ENCODE results near the gene TGFBR3. TPM values are rescaled to one million over a fixed set of nuclear protein-coding genes. Genes with fewer than 3 reads are reported as not detected.

The TGFBR3 gene
- total and polyA plus RNA-seq, 9 of the 15 experiments (the other 6 are each of a cell fraction or from before 2014, with no cell fraction given) = 3.6 to 32.4 (median 15.6) TPM

DNA sequence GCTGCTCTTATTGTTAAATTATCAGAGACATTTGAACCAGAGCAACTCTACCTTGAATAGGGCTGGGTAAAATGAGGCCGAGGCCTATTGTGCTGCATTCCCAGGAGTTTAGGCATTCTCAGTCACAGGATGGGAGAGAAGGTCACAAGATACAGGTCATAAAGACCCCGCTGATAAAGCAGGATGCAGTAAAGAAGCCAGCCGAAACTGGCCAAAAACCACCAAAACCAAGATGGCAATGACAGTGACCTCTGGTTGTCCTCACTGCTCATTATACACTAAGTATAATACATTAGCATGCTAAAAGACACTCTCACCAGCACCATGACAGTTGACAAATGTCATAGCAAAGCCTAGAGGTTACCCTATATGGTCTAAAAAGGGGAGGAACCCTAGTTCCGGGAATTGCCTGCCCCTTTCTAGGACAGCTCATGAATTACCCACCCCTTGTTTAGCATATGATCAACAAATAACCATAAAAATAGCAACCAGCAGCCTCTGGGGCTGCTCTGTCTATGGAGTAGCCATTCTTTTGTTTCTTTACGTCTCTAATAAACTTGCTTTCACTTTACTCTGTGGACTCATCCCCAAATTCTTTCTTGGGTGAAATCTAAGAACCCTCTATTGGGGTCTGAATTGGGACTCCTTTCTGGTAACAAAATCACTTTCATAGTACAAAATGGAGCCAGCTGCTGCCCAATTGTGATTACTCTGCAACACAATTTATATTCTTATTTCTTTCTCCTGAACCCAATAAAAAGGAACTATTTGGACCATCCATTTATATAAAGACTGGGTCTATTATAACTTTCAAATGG lies 179.6 kb downstream of the TGFBR3 start (continued):
- TF ChIP-seq, protein P1, sequence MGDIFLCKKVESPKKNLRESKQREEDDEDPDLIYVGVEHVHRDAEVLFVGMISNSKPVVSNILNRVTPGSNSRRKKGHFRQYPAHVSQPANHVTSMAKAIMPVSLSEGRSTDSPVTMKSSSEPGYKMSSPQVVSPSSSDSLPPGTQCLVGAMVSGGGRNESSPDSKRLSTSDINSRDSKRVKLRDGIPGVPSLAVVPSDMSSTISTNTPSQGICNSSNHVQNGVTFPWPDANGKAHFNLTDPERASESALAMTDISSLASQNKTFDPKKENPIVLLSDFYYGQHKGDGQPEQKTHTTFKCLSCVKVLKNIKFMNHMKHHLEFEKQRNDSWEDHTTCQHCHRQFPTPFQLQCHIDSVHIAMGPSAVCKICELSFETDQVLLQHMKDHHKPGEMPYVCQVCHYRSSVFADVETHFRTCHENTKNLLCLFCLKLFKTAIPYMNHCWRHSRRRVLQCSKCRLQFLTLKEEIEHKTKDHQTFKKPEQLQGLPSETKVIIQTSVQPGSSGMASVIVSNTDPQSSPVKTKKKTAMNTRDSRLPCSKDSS (IDR thresholded peaks at IDR 0.05; ENCODE audit: low read depth, partially characterized antibody) = no peak
- peak; percentile 37; the same call in 1 of the 2 replicates for TF ChIP-seq ZFX (CRISPR knock-in tag; IDR thresholded peaks at IDR 0.05)
- TF ChIP-seq ELF1 (tag; IDR thresholded peaks at IDR 0.05) = no peak; the same call in 1 of the 2 replicates
- TF ChIP-seq NR2C1 (IDR thresholded peaks at IDR 0.05) = peak; percentile 64
- TF ChIP-seq NR2C1 (tag; IDR thresholded peaks at IDR 0.05) = peak; percentile 80
- TF ChIP-seq, protein P2, sequence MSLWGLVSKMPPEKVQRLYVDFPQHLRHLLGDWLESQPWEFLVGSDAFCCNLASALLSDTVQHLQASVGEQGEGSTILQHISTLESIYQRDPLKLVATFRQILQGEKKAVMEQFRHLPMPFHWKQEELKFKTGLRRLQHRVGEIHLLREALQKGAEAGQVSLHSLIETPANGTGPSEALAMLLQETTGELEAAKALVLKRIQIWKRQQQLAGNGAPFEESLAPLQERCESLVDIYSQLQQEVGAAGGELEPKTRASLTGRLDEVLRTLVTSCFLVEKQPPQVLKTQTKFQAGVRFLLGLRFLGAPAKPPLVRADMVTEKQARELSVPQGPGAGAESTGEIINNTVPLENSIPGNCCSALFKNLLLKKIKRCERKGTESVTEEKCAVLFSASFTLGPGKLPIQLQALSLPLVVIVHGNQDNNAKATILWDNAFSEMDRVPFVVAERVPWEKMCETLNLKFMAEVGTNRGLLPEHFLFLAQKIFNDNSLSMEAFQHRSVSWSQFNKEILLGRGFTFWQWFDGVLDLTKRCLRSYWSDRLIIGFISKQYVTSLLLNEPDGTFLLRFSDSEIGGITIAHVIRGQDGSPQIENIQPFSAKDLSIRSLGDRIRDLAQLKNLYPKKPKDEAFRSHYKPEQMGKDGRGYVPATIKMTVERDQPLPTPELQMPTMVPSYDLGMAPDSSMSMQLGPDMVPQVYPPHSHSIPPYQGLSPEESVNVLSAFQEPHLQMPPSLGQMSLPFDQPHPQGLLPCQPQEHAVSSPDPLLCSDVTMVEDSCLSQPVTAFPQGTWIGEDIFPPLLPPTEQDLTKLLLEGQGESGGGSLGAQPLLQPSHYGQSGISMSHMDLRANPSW (CRISPR knock-in tag; IDR thresholded peaks at IDR 0.05) = no peak
- TF ChIP-seq, protein P3, sequence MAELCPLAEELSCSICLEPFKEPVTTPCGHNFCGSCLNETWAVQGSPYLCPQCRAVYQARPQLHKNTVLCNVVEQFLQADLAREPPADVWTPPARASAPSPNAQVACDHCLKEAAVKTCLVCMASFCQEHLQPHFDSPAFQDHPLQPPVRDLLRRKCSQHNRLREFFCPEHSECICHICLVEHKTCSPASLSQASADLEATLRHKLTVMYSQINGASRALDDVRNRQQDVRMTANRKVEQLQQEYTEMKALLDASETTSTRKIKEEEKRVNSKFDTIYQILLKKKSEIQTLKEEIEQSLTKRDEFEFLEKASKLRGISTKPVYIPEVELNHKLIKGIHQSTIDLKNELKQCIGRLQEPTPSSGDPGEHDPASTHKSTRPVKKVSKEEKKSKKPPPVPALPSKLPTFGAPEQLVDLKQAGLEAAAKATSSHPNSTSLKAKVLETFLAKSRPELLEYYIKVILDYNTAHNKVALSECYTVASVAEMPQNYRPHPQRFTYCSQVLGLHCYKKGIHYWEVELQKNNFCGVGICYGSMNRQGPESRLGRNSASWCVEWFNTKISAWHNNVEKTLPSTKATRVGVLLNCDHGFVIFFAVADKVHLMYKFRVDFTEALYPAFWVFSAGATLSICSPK (IDR thresholded peaks at IDR 0.05; ENCODE audit: borderline replicate concordance) = no peak
- TF ChIP-seq ZFP1 (CRISPR knock-in tag; IDR thresholded peaks at IDR 0.05) = peak; percentile 58; the same call in 1 of the 2 replicates
- no peak for TF ChIP-seq CBX5 (IDR thresholded peaks at IDR 0.05; ENCODE audit: borderline replicate concordance, low read depth)
- TF ChIP-seq ZNF436 (CRISPR knock-in tag; IDR thresholded peaks at IDR 0.05) = no peak
- TF ChIP-seq ZNF764 (CRISPR knock-in tag; IDR thresholded peaks at IDR 0.05; ENCODE audit: low read depth) = no peak
- TF ChIP-seq ZNF282 (CRISPR knock-in tag; IDR thresholded peaks at IDR 0.05) = no peak
- TF ChIP-seq ZNF408 (CRISPR knock-in tag; IDR thresholded peaks at IDR 0.05; ENCODE audit: low read depth) = no peak
- TF ChIP-seq TAF15 (IDR thresholded peaks at IDR 0.05; ENCODE audit: low read depth, low read length) = no peak
- TF ChIP-seq, protein P4, sequence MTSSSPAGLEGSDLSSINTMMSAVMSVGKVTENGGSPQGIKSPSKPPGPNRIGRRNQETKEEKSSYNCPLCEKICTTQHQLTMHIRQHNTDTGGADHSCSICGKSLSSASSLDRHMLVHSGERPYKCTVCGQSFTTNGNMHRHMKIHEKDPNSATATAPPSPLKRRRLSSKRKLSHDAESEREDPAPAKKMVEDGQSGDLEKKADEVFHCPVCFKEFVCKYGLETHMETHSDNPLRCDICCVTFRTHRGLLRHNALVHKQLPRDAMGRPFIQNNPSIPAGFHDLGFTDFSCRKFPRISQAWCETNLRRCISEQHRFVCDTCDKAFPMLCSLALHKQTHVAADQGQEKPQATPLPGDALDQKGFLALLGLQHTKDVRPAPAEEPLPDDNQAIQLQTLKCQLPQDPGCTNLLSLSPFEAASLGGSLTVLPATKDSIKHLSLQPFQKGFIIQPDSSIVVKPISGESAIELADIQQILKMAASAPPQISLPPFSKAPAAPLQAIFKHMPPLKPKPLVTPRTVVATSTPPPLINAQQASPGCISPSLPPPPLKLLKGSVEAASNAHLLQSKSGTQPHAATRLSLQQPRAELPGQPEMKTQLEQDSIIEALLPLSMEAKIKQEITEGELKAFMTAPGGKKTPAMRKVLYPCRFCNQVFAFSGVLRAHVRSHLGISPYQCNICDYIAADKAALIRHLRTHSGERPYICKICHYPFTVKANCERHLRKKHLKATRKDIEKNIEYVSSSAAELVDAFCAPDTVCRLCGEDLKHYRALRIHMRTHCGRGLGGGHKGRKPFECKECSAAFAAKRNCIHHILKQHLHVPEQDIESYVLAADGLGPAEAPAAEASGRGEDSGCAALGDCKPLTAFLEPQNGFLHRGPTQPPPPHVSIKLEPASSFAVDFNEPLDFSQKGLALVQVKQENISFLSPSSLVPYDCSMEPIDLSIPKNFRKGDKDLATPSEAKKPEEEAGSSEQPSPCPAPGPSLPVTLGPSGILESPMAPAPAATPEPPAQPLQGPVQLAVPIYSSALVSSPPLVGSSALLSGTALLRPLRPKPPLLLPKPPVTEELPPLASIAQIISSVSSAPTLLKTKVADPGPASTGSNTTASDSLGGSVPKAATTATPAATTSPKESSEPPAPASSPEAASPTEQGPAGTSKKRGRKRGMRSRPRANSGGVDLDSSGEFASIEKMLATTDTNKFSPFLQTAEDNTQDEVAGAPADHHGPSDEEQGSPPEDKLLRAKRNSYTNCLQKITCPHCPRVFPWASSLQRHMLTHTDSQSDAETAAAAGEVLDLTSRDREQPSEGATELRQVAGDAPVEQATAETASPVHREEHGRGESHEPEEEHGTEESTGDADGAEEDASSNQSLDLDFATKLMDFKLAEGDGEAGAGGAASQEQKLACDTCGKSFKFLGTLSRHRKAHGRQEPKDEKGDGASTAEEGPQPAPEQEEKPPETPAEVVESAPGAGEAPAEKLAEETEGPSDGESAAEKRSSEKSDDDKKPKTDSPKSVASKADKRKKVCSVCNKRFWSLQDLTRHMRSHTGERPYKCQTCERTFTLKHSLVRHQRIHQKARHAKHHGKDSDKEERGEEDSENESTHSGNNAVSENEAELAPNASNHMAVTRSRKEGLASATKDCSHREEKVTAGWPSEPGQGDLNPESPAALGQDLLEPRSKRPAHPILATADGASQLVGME (CRISPR knock-in tag; IDR thresholded peaks at IDR 0.05) = 0 out of 2 replicates have a peak, but pooled peaks have one; percentile 35
- peak; percentile 47; the same call in 1 of the 2 replicates for TF ChIP-seq OTX1 (CRISPR knock-in tag; IDR thresholded peaks at IDR 0.05)
